Cardiac septum (tissue), 1 donor: ENCODE measurements around the gene ANKDD1A. TPM values are rescaled to one million over a fixed set of nuclear protein-coding genes. Genes with fewer than 3 reads are reported as not detected.
A peak's percentile ranks its signal among the peaks of the same experiment; 100 is the strongest.

Source experiments
- DNase-seq: peaks from one replicate; pipeline ENCODE4 v3.0.0-alpha.2; 2020; ENCODE audit warnings: low spot score
- intact Hi-C: fragments of 100-400 bp; cut with DNase I; formaldehyde crosslinking; loops from one replicate; pipeline ENCODE4 v1.14.0; 2022
- total RNA-seq: library from RNA; stranded (reverse); fragmentation: NEBNext Ultra II Directional; extraction: Animal tissue kit (Norgen Biotek cat#: 25700); gene quantifications from one replicate; pipeline ENCODE4 v1.2.1, GENCODE V29; 2021
- donor health status: DM: no; HTN: no; CAD: no.

Gene ANKDD1A
- total RNA-seq, 1 donor from 2014 or later = 1.4 TPM

DNA sequence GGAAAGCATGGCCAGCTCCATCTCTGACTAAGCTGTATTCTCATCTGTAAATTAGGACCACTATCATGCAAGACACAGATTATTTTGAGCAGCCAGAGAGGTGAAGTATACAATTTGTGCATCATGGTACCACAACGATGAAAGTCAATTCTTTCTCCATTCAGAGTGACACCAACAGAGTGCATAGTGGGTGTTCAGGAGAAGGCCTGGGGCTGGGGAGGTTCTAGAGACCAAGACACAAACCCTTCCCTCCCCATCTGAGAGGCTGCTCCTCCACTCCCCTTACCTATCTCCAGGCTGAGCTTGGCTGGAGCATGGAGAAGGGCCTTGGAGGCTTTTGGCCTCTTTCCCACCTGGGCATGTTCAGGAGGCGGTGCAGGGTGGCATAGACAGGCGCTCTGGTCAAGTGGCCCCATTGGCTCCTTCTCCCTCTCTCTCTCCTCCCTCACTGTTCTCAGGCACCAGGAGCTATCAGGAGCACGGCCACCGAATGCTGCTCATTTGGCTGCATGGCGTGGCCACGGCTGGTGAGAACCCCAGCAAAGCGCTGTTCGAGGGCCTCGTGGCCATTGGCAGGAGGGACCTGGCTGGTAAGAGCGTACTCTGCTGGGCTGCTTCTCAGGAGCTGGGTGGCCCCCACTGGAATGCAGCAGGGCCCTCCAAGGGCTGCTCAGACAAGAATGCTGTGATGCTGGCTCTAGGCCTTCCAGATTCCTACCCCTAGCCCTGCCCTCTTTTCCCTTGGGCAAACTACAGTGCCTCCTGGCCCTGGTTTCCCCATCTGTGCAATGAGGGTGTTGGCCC is 37.9 kb downstream of the ANKDD1A start:
- no peak for DNase-seq
- intact Hi-C loops = no loop called here

DNA sequence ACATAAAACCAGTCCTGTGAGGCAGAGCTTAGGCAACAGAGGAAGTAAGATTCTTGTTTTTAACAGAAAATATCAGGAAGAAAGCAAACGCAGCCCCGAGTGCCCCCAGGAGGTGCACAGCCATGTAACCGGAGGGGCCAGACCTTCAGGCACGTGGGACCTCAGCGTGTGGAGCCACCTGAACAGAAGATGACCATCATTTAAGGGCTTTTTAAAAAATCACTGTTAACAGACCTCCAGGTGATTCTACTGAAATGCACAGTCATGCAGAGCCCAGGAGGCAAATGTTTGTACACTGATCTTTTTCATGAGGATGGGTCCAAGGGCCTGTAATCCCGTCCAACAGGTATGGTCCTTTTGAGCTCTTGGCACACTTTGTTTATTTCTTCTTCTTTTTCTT is 39.2 kb downstream of the ANKDD1A start:
- intact Hi-C loops = no loop called here
- no peak for DNase-seq

DNA sequence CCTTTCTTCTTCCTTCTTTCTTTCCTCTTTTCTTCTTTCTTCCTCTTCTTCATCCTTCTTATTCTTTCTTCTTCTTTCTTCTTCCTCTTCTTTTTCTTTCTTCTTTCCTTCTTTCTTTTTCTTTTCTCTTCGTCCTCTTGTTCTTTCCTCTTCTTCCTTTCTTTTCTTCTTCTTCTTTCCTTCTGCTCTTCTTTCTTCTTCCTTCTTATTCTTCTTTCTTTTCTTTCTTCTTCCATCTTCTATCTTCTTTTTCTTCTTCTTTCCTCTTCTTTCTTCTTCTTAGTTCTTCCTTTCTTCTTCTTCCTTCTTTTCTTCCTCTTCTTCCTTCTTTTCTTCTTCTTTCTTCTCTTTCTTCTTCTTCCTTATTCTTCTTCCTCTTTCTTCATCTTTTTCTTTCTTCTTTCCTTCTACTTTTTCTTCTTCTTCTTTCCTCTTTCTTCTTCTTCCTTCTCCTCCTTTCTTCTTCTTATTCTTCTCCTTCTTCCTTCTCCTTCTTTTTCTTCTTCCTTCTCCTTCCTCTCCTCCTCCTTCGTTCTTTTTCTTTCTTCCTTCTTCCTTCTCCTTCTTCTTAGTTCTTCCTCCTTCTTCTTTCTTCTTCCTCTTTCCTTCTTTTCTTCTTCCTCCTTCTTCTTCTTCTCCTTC is 40.2 kb downstream of the ANKDD1A start:
- DNase-seq = no peak
- intact Hi-C loops = no loop called here

DNA sequence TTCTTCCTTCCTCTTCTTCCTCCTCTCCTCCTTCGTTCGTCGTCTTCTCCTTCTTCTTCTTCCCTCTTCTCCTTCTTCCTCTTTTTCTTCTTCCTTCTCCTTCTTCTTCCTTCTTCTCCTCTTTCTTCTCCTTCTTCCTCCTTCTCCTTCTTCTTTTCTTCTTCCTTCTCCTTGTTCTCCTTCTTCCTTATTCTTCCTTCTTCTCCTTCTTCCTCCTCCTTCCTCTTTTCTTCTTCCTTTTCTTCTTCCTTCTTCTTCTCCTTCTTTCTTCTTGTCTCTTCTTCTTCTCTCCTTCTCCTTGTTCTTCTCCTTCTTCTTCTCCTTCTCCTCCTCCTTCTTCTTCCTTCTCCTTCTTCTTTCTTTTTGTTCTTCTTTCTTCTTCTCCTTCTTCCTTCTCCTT is 42.7 kb downstream of the ANKDD1A start:
- intact Hi-C loops = no loop called here
- DNase-seq = no peak

DNA sequence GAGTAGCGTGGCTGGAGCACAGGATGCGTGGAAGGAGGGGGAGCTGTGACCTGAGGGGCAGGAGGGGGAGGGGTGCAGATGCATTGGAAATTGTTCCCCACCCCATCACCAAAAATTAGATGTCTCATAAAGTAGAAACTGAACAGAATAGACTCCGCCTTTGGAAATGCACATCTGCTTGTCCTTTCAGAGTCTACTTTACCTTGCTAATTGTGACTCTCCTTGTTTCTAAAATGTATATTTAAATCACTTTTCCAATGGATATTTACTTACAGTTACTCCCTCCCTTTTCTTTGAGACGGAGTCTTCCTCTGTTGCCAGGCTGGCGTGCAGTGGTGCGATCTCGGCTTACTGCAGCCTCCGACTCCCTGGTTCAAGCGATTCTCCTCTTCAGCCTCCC is 47.4 kb downstream of the ANKDD1A start:
- intact Hi-C loops = no loop called here
- DNase-seq = no peak

DNA sequence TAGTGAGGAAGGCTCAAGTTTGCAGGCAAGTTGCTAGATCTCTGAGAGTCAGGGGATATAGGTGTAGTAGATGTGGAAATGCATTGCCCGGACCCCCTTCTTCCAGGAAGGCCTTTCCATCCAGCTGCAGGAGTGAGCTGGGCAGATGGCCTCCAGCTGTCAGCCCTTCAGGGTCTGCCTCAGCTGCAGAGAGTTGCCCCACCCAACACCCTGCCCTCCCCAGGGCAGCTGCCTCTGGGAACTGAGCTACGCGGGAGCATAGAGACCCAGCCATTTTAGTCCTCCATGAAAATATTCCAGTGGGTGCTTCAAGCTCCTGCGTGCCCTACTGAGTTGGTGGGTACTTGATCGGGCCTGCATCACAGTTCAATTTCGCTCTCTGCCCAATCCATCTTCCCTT is 48.5 kb downstream of the ANKDD1A start:
- intact Hi-C loops = no loop called here
- DNase-seq = no peak

DNA sequence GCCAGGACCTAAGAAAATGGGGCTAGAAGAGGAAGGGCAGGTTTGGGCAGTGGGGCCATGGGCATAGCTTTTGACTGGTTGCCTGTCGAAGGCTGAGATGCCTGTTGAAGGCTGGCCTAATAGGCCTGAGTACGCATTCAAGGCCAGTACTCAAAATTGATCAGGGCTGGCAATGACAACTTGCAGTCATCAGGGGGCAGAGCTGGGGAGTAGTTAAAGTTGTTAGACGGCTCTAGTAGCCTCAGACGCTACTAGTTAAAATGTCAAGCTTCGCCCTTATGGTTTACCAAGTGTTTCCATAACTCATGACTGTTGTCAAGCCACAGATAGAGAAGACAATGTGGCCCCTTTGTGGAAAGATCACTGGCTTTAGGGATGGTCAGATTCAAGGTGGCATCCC is 49.3 kb downstream of the ANKDD1A start:
- intact Hi-C loops = no loop called here
- DNase-seq = no peak

DNA sequence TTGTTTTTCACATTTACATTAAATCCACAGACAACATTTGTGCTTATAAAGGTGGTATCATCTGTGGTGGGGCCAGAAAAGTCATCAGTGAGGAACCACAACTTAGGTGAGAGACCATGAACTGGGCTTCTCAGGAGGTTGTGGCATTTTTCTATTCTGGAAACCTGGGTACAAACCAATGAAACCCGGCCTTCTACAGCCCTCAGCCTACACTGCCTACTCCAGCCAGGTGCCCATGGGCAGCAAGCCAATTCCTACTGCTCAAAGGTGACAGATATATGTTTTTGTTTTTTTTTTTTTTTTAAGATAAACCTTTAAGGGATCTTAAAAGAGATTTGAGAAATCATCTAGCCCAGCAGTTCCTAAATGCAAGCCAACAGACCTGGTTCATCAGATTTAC is 57.7 kb downstream of the ANKDD1A start:
- no peak for DNase-seq
- intact Hi-C loops = no loop called here

DNA sequence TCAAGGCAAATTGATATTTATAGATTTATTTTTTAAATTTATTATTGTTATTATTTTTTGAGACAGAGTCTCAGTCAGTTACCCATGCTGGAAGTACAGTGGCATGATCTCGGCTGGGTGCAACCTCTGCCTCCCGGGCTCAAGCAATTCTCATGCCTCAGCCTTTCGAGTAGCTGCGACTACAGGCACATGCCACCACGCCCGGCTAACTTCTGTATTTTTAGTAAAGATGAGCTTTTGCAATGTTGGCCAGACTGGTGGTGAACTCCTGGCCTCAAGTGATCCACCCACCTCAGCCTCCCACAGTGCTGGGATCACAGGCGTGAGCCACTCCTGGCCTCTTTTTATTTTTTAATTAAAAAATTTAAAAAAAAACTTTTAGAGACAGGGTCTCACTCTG is 59.0 kb downstream of the ANKDD1A start:
- no peak for DNase-seq
- intact Hi-C loops = no loop called here

DNA sequence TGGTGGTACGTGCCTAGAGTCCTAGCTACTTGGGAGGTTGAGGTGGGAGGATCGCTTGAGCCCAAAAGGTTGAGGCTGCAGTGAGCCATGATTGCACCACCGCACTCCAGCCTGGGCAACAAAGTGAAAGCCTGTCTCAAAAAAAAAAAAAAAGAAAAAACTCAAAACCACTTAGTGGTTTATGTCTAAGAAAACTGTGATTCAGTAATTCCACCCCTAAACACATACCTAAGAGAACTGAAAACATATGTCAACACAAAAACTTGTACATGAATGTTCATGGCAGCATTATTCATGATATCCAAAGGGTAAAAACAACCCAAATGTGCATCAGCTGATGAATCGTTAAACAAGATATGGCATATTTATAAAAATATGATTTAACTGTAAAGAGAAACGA is 63.7 kb downstream of the ANKDD1A start:
- DNase-seq = no peak
- intact Hi-C loops = no loop called here

DNA sequence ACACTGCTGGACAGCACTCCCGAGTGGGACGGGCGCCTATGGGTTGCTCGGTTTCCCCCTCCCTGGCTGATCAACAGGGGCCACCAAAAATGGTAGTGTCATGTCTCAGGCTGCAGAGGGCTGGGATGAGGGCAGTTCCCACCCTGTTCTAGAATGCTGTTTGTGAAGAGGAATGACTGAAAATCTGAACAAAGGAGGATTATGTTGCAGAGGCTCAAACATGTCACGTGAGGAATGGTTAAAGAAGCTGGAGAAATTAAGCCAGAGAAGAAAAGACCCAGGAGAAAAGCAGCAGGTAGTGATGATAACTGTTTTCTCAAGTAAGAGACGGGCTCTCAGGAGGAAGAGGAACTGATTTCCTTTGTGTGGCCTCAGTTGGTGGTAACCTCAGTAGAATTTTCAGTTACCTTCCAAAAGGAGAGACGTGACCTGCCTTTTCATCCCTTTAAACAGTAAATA is 67.6 kb downstream of the ANKDD1A start:
- intact Hi-C loops = no loop called here
- DNase-seq = no peak

DNA sequence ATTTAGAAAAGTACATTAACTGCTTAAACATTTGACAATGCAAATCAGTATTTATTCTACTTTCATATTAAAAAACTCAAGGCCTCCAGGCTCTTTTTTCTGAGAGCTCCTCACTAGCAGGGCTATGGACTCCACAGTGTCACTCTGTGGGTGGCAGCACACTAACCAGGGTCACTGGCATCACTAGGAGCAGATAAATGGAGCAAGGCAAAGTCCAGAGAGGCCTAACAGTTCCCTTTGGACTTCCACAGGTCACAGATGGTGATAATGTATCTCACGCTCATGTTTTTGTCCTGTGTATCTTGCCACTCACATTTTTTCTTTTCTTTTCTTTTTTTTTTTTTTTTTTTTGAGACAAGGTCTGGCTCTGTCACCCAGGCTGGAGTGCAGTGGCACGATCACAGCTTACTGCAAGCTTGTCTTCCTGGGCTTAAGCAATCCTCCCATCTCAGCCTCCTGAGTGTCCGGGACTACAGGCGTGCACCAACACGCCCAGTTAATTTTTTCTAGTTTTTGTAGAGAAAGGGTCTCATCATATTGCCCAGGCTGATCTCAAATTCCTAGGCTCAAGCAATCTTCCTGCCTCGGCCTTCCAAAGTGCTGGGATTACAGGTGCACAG is 70.2 kb downstream of the ANKDD1A start:
- intact Hi-C loops = no loop called here
- DNase-seq = no peak

DNA sequence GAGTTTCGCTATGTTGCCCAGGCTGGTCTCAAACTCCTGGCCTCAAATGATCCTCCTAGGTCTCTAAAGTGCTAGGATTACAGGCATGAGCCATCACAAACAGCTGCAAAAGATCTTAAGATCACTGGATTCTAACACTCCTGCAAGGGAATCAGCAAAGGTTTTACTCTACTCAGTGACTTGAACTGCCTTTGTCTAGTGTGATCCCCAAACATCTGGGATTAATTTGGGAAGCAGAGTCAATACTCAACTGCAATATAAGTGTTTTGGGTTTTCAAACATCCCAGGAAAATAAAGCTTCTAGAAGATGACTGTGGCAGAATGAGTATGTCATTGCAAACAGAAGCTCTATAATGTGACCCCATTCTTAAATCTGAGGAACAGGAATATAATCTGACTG is 70.8 kb downstream of the ANKDD1A start:
- intact Hi-C loops = no loop called here
- no peak for DNase-seq

DNA sequence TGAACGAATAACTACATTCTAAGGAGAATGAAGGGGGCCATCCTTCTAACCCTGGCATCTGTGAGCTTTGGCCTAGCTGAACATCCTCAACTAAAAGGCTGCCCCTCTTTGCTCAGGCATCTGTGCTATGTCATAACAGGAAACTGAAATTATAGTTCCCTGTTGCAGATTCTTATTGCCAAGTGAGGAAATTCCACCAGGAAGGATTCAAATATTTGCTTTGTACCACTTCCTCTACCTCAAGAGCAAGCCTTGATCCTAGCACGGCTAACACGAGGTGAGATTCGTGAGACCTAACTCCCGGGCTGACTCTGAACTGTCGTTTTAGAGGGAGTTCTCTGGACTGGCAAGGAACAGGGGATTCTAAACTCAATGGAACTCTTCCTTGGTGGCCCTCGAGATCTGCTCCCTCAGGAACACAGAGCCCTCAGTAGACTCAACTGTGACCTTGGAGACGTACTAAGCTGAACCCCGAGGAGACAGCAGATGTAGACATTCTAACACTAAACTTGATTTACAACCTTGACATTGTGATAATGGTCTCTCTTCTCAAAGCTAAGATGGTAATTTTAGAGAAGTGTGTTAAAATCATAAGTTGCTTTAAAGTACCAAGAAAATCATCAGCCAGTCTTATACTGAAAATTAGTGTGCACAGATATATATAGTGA is 73.8 kb downstream of the ANKDD1A start:
- DNase-seq = no peak
- intact Hi-C loops = loop anchor here (5.0 kb wide), 1 partner anchor 42 kb away; the partner anchor contains the start of gene MTFMT

DNA sequence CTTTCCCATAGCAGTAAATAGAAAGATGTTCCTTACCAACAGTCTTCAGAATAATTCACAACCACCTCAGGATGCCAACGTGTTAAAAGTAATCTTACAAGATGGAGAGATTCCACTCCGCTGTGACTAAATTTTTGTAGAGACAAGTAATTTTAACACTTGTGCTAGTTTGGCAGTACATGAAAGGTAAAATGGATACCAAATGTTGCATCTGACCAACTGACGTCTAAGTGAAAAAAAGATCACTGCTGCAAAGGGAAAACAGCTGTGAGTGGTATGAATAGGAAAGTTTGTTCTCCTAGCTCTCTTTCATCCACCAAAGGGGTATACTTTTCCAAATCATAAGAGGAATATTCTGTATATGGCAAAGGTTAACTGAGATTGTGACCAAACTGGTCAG is 75.4 kb downstream of the ANKDD1A start:
- intact Hi-C loops = loop anchor here (5.0 kb wide), 1 partner anchor 40 kb away; the partner anchor contains the start of gene MTFMT
- no peak for DNase-seq

DNA sequence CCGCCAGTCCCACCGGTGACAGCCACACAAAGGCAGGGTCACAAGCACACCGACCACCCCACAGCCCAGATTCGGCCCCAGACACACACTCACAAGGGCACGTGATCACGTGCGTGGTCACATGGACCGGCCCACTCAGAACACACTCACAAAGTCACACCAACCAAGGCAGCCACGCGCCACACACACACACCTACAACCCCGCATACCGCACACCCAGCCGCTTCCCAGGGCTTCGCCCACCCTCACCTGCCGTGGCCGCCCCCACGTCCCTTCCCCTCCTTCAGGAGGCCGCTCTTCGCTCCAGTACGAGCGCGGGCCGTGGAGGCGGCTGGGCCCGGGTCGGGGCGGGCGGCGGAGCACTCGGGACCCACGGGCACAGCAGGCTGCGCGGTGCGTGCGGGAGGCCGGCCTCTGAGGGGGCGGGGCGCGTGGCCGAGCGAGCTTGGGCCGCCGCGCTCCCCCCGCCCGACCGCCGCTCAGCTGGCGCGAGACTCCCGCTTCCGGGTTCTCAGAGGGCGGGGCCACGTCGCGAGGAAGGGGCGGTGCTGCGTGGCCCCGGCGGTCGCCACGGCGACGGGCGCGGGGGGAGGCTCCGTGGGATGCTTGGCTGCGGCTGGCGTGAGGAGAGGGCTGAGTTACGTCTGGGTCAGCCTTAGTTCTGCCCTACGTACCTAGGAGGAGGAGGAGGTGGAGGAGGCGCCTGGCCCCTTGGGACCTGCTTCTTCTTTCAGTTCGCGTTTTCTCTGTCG is 77.9 kb downstream of the ANKDD1A start, which contains the start of gene SPG21:
TSS of gene SPG21 (minus strand) at position 499 of the 752 bp plus-strand sequence. CDS start 6,345 bp downstream, outside the sequence.
- intact Hi-C loops = loop anchor here (5.0 kb wide), 1 partner anchor 38 kb away; the partner anchor contains the start of gene MTFMT
- peak; percentile 97 for DNase-seq

DNA sequence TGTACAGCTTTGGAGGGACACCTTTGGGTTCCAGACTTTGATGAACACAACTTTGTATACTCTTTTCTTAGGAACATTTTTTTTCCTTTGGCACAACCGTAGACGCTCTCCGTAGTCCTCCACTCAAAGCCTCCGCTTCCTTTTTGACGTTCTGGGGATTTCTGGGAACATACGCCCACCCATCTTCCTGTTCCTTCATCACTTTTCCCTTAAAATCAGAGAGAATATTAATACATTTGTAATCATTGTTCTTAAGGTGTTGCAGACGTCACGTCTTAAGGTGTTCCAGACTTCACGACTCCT is 78.4 kb downstream of the ANKDD1A start:
- no peak for DNase-seq
- intact Hi-C loops = no loop called here

DNA sequence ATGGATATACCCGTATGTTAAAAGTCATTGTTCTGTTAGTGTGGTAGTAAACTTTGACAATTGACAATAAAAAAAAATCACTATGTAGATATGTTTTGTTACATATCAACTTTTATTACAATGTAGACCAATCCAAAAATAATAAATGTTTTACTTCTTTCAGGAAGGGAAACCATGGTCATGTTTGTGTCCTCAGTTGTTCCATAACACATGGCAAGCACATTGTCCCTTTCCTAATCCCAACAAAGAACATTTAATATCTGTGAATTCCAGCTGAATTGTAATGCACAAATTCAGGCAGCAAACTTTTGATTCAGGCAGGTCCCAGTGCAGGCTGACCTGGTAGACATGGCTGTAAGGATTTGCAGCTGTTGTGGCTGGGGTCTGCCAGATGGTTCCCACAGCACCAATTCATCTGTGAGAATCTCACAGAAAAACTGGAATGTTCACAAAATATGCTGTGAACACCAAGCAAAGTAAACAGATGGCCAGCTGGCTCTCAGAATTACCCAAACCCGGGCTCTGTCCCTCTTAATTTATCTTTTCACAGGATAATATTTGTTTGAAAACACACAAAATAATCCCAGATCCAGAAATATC is 79.9 kb downstream of the ANKDD1A start:
- intact Hi-C loops = no loop called here
- DNase-seq = no peak

DNA sequence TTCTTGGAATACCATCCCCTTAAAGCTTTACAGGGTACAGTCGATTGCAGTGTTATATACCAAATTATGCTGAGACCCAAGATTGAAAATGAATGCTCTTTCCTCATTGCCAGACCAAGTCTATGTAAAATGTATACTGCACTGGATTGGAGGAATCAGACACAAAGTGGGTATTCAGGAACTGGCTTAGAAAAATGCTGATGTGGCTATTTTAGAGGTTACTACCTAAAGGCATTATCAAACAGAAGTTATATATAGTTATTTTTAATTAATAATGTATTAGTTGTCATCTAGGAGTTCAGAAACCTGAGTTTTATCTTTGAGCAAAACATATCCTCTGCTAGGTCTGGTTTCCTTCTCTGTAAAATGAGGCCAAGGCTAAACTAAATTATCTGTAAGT is 81.6 kb downstream of the ANKDD1A start:
- DNase-seq = no peak
- intact Hi-C loops = no loop called here
